ENCODE data around the gene REPIN1.

The REPIN1 gene

GRCh38 chr7:150322833-150323681 lies 45.6 kb upstream of the REPIN1 start, which contains the start of the genes ACTR3C and LRRC61 (continued):
- TF ChIP-seq, protein P1, sequence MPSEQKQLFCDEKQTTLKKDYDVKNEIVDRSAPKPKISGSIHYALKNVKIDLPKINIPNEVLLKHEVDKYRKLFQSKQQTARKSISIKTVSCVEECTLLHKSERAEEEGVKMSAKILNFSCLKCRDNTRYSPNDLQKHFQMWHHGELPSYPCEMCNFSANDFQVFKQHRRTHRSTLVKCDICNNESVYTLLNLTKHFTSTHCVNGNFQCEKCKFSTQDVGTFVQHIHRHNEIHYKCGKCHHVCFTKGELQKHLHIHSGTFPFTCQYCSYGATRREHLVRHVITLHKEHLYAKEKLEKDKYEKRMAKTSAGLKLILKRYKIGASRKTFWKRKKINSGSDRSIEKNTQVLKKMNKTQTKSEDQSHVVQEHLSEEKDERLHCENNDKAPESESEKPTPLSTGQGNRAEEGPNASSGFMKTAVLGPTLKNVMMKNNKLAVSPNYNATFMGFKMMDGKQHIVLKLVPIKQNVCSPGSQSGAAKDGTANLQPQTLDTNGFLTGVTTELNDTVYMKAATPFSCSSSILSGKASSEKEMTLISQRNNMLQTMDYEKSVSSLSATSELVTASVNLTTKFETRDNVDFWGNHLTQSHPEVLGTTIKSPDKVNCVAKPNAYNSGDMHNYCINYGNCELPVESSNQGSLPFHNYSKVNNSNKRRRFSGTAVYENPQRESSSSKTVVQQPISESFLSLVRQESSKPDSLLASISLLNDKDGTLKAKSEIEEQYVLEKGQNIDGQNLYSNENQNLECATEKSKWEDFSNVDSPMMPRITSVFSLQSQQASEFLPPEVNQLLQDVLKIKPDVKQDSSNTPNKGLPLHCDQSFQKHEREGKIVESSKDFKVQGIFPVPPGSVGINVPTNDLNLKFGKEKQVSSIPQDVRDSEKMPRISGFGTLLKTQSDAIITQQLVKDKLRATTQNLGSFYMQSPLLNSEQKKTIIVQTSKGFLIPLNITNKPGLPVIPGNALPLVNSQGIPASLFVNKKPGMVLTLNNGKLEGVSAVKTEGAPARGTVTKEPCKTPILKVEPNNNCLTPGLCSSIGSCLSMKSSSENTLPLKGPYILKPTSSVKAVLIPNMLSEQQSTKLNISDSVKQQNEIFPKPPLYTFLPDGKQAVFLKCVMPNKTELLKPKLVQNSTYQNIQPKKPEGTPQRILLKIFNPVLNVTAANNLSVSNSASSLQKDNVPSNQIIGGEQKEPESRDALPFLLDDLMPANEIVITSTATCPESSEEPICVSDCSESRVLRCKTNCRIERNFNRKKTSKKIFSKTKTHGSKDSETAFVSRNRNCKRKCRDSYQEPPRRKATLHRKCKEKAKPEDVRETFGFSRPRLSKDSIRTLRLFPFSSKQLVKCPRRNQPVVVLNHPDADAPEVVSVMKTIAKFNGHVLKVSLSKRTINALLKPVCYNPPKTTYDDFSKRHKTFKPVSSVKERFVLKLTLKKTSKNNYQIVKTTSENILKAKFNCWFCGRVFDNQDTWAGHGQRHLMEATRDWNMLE (tag by site-specific recombination; conservative IDR thresholded peaks at IDR 0.05; ENCODE audit: low read depth): no peak
- no peak for TF ChIP-seq ZNF169 (tag by site-specific recombination; IDR thresholded peaks at IDR 0.05)
- TF ChIP-seq TRIM28 (IDR thresholded peaks at IDR 0.05; ENCODE audit: borderline replicate concordance, low read length): no peak
- TF ChIP-seq ZNF366 (tag by site-specific recombination; conservative IDR thresholded peaks at IDR 0.05): no peak
- peak; percentile 27; the same call in 1 of the 2 replicates for TF ChIP-seq IKZF3 (tag by site-specific recombination; IDR thresholded peaks at IDR 0.05)
- TF ChIP-seq, protein P2, sequence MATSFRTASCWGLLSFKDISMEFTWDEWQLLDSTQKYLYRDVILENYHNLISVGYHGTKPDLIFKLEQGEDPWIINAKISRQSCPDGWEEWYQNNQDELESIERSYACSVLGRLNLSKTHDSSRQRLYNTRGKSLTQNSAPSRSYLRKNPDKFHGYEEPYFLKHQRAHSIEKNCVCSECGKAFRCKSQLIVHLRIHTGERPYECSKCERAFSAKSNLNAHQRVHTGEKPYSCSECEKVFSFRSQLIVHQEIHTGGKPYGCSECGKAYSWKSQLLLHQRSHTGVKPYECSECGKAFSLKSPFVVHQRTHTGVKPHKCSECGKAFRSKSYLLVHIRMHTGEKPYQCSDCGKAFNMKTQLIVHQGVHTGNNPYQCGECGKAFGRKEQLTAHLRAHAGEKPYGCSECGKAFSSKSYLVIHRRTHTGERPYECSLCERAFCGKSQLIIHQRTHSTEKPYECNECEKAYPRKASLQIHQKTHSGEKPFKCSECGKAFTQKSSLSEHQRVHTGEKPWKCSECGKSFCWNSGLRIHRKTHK (tag by site-specific recombination; IDR thresholded peaks at IDR 0.05): no peak
- no peak for TF ChIP-seq ZNF248 (tag by site-specific recombination; IDR thresholded peaks at IDR 0.05)
- peak; percentile 93 for TF ChIP-seq ZEB2 (tag by site-specific recombination; IDR thresholded peaks at IDR 0.05)
- no peak for TF ChIP-seq ZNF768 (tag by site-specific recombination; IDR thresholded peaks at IDR 0.05)
- TF ChIP-seq ZNF2 (tag by site-specific recombination; IDR thresholded peaks at IDR 0.05): no peak; the same call in 1 of the 2 replicates
- peak; percentile 56; the same call in 1 of the 2 replicates for TF ChIP-seq BCL11A (tag by site-specific recombination; IDR thresholded peaks at IDR 0.05; ENCODE audit: low read depth)
- TF ChIP-seq, protein P3, sequence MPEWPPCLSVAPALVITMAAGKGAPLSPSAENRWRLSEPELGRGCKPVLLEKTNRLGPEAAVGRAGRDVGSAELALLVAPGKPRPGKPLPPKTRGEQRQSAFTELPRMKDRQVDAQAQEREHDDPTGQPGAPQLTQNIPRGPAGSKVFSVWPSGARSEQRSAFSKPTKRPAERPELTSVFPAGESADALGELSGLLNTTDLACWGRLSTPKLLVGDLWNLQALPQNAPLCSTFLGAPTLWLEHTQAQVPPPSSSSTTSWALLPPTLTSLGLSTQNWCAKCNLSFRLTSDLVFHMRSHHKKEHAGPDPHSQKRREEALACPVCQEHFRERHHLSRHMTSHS (tag by site-specific recombination; IDR thresholded peaks at IDR 0.05): no peak
- no peak for TF ChIP-seq ZNF626 (tag by site-specific recombination; IDR thresholded peaks at IDR 0.05)
- no peak for TF ChIP-seq ZNF548 (tag by site-specific recombination; IDR thresholded peaks at IDR 0.05)
- no peak for TF ChIP-seq ZNF621 (tag by site-specific recombination; IDR thresholded peaks at IDR 0.05)
- TF ChIP-seq, protein P4, sequence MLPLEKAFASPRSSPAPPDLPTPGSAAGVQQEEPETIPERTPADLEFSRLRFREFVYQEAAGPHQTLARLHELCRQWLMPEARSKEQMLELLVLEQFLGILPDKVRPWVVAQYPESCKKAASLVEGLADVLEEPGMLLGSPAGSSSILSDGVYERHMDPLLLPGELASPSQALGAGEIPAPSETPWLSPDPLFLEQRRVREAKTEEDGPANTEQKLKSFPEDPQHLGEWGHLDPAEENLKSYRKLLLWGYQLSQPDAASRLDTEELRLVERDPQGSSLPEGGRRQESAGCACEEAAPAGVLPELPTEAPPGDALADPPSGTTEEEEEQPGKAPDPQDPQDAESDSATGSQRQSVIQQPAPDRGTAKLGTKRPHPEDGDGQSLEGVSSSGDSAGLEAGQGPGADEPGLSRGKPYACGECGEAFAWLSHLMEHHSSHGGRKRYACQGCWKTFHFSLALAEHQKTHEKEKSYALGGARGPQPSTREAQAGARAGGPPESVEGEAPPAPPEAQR (tag by site-specific recombination; IDR thresholded peaks at IDR 0.05): no peak
- peak; percentile 51; the same call in 1 of the 2 replicates for TF ChIP-seq KLF8 (tag by site-specific recombination; IDR thresholded peaks at IDR 0.05)
- TF ChIP-seq ZNF624 (tag by site-specific recombination; IDR thresholded peaks at IDR 0.05): no peak
- TF ChIP-seq ZNF132 (tag by site-specific recombination; IDR thresholded peaks at IDR 0.05; ENCODE audit: borderline replicate concordance): no peak
- no peak for TF ChIP-seq ZNF654 (tag by site-specific recombination; IDR thresholded peaks at IDR 0.05; ENCODE audit: low read depth)
- peak; percentile 78 for TF ChIP-seq ZNF423 (tag by site-specific recombination; IDR thresholded peaks at IDR 0.05)
- TF ChIP-seq MYNN (tag by site-specific recombination; IDR thresholded peaks at IDR 0.05; ENCODE audit: borderline replicate concordance): no peak
- TF ChIP-seq, protein P5, sequence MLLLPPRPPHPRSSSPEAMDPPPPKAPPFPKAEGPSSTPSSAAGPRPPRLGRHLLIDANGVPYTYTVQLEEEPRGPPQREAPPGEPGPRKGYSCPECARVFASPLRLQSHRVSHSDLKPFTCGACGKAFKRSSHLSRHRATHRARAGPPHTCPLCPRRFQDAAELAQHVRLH (tag by site-specific recombination; IDR thresholded peaks at IDR 0.05): no peak
- peak; percentile 91 for TF ChIP-seq GLIS1 (tag by site-specific recombination; IDR thresholded peaks at IDR 0.05)
- peak; percentile 51; the same call in 1 of the 2 replicates for TF ChIP-seq ZNF76 (tag by site-specific recombination; IDR thresholded peaks at IDR 0.05; ENCODE audit: borderline replicate concordance, low read depth)
- no peak for TF ChIP-seq ZNF324 (tag by site-specific recombination; IDR thresholded peaks at IDR 0.05)
- no peak for TF ChIP-seq ZNF571 (tag by site-specific recombination; IDR thresholded peaks at IDR 0.05)
- 0 out of 2 replicates have a peak, but pooled peaks have one; percentile 32 for TF ChIP-seq PBX3 (CRISPR knock-in tag; IDR thresholded peaks at IDR 0.05)
- no peak for TF ChIP-seq MEIS1 (CRISPR knock-in tag; IDR thresholded peaks at IDR 0.05; ENCODE audit: borderline replicate concordance)
- TF ChIP-seq ZSCAN16 (tag by site-specific recombination; IDR thresholded peaks at IDR 0.05): no peak
